IMR-90 (cell line): ENCODE results near the gene EXD1. TPM values are rescaled to one million over a fixed set of nuclear protein-coding genes. Genes with fewer than 3 reads are reported as not detected.
"Not testable (repeated sequence)": the region's sequence is repeated elsewhere in the genome, so short reads cannot be mapped to it uniquely, and the experiment has no call there.

Experiments
- ATAC-seq: fragments of 200-7000 bp; cut with Tn5 transposase; 2 replicates; pipeline ENCODE4 v1.9.1; 2020; ENCODE audit warnings: low read depth, mild to moderate bottlenecking, moderate library complexity
- BruUV-seq: library from RNA; stranded (reverse); fragments of 400-500 nt; replicated peaks from 2 replicates; lab custom pipeline; 2021; lab: Mats Ljungman, UMichigan
- CTCF ChIA-PET: fragments of 300-600 bp; formaldehyde crosslinking; extraction: SDS; loops from one replicate; lab custom pipeline; 2021; ENCODE audit warnings: antibody characterized with exemption; lab: Yijun Ruan, JAX
- POLR2A ChIA-PET: fragments of 300-600 bp; sonication (Branson Sonifier 250); formaldehyde crosslinking; loops from one replicate; lab custom pipeline; 2022; ENCODE audit warnings: antibody characterized with exemption; ENCODE audit not compliant: unreplicated experiment; lab: Charles Lee
- DNase-seq: peaks from one replicate; pipeline ENCODE4 v3.0.0; 2013
- H2AFZ ChIP-seq: replicated peaks from 2 replicates; pipeline ENCODE3; 2013; ENCODE audit warnings: low read length, mild to moderate bottlenecking; ENCODE audit not compliant: poor library complexity
- H2AK5ac ChIP-seq: 2 replicates; pipeline ENCODE4 v1.6.1; 2013; ENCODE audit warnings: low read depth, low read length, inconsistent platforms
- H2AK9ac ChIP-seq: replicated peaks from 2 replicates; pipeline ENCODE3; 2013; ENCODE audit warnings: mild to moderate bottlenecking, low read depth, low read length, moderate library complexity; ENCODE audit not compliant: poor library complexity
- H2BK120ac ChIP-seq: 2 replicates; pipeline ENCODE4 v1.6.1; 2013; ENCODE audit warnings: low read depth, low read length, inconsistent platforms
- H2BK15ac ChIP-seq: 3 replicates; pipeline ENCODE4 v1.6.1; 2013; ENCODE audit warnings: low read depth, low read length, inconsistent platforms
- H2BK20ac ChIP-seq: 2 replicates; pipeline ENCODE4 v1.6.1; 2013; ENCODE audit warnings: low read depth, mild to moderate bottlenecking, inconsistent platforms, low read length, moderate library complexity
- H2BK5ac ChIP-seq: 2 replicates; pipeline ENCODE4 v1.6.1; 2013; ENCODE audit warnings: mild to moderate bottlenecking, low read depth, low read length, inconsistent platforms; ENCODE audit not compliant: poor library complexity, severe bottlenecking
- H3K14ac ChIP-seq: replicated peaks from 2 replicates; pipeline ENCODE4 v1.6.1; 2013; ENCODE audit warnings: low read depth, low read length, inconsistent platforms
- H3K18ac ChIP-seq: 2 replicates; pipeline ENCODE4 v1.6.1; 2013; ENCODE audit warnings: low read depth, low read length, control low read depth
- H3K23ac ChIP-seq: 2 replicates; pipeline ENCODE4 v1.6.1; 2013; ENCODE audit warnings: low read depth, low read length, inconsistent platforms
- H3K27ac ChIP-seq: 2 replicates; pipeline ENCODE4 v1.5.1; 2013; ENCODE audit warnings: mild to moderate bottlenecking, control low read depth, low read length; ENCODE audit not compliant: insufficient read depth
- H3K27me3 ChIP-seq: 2 replicates; pipeline ENCODE4 v1.6.1; 2013; ENCODE audit warnings: low read length; ENCODE audit not compliant: control insufficient read depth, insufficient read depth
- H3K36me3 ChIP-seq: 2 replicates; pipeline ENCODE4 v1.6.1; 2013; ENCODE audit warnings: low read length, mixed read lengths; ENCODE audit not compliant: control insufficient read depth, insufficient read depth
- H3K4ac ChIP-seq: 2 replicates; pipeline ENCODE4 v1.6.1; 2013; ENCODE audit warnings: low read depth, low read length, inconsistent platforms
- H3K4me1 ChIP-seq: 2 replicates; pipeline ENCODE4 v1.6.1; 2013; ENCODE audit warnings: low read length, mixed read lengths; ENCODE audit not compliant: control insufficient read depth, insufficient read depth
- H3K4me2 ChIP-seq: 2 replicates; pipeline ENCODE4 v1.6.1; 2013; ENCODE audit warnings: low read depth, mild to moderate bottlenecking, control low read depth, low read length, moderate library complexity
- H3K4me3 ChIP-seq: 2 replicates; pipeline ENCODE4 v1.5.1; 2013; ENCODE audit warnings: low read depth, mild to moderate bottlenecking, control low read depth, low read length, moderate library complexity; ENCODE audit not compliant: insufficient read depth
- H3K56ac ChIP-seq: 2 replicates; pipeline ENCODE4 v1.6.1; 2013; ENCODE audit warnings: low read length, inconsistent platforms; ENCODE audit not compliant: insufficient read depth; ENCODE audit errors: extremely low read depth
- H3K79me1 ChIP-seq, 2 experiments: 2 replicates each; pipeline ENCODE4 v1.6.1; 2013; ENCODE audit warnings: low read length in 2 of 2, inconsistent platforms in 1 of 2, low read depth in 1 of 2
- H3K9ac ChIP-seq: 2 replicates; pipeline ENCODE4 v1.6.1; 2013; ENCODE audit warnings: low read depth, low read length, control low read depth
- H3K9me1 ChIP-seq: 2 replicates; pipeline ENCODE4 v1.6.1; 2013; ENCODE audit warnings: low read length, inconsistent platforms; ENCODE audit not compliant: insufficient read depth
- H3K9me3 ChIP-seq: 2 replicates; pipeline ENCODE4 v1.6.1; 2013; ENCODE audit warnings: low read length; ENCODE audit not compliant: control insufficient read depth, insufficient read depth
- H4K20me1 ChIP-seq: 2 replicates; pipeline ENCODE4 v1.6.1; 2013; ENCODE audit warnings: low read length, inconsistent platforms; ENCODE audit not compliant: insufficient read depth
- H4K5ac ChIP-seq: 2 replicates; pipeline ENCODE4 v1.6.1; 2013; ENCODE audit warnings: mild to moderate bottlenecking, low read depth, low read length, control low read depth
- H4K8ac ChIP-seq, 2 experiments: 2 replicates each; pipeline ENCODE4 v1.6.1; 2013; ENCODE audit warnings: low read depth in 2 of 2, low read length in 2 of 2, control low read depth in 1 of 2, inconsistent platforms in 1 of 2
- H4K91ac ChIP-seq: 2 replicates; pipeline ENCODE4 v1.6.1; 2013; ENCODE audit warnings: low read depth, low read length, inconsistent platforms; ENCODE audit not compliant: insufficient read depth
- MAZ ChIP-seq: IDR thresholded peaks from 2 replicates; pipeline ENCODE4 v1.6.1; 2012; ENCODE audit warnings: low read depth, mild to moderate bottlenecking, low read length, improper control_type of control experiment, moderate library complexity, borderline replicate concordance
- MXI1 ChIP-seq: IDR thresholded peaks from 2 replicates; pipeline ENCODE4 v1.6.1; 2012; ENCODE audit warnings: low read depth, mild to moderate bottlenecking, low read length, moderate library complexity, borderline replicate concordance
- RAD21 ChIP-seq: IDR thresholded peaks from 2 replicates; pipeline ENCODE4 v1.6.1; 2012; ENCODE audit warnings: low read length, improper control_type of control experiment
- USF2 ChIP-seq: fragments of 150-350 bp; IDR thresholded peaks from 2 replicates; pipeline ENCODE4 v1.6.1; 2017; ENCODE audit warnings: mild to moderate bottlenecking, antibody characterized with exemption, low read length, low read depth
- WGBS, 2 experiments: methylation state at CpG; one replicate each; pipeline versions ENCODE4 v1.1.5 to v1.1.7; 2013; ENCODE audit warnings: missing lambda C conversion rate in 2 of 2; ENCODE audit not compliant: insufficient read length in 1 of 2; ENCODE audit errors: extremely low coverage in 2 of 2; 5-methylcytosine and 5-hydroxymethylcytosine counted together
- dilution Hi-C: fragments of 300-500 bp; cut with HindIII; formaldehyde crosslinking; loops from one replicate; pipeline ENCODE4 v1.14.3; 2018; ENCODE audit warnings: low sequenced_read_pairs; ENCODE audit not compliant: unreplicated experiment
- in situ Hi-C: fragments of 300-500 bp; cut with MboI; formaldehyde crosslinking; loops from 3 replicates; pipeline ENCODE4 v1.14.3; 2019; ENCODE audit warnings: low sequenced_read_pairs, inconsistent platforms, mixed read lengths
- intact Hi-C: fragments of 100-400 bp; cut with micrococcal nuclease; formaldehyde crosslinking; loops from 2 replicates; pipeline ENCODE4 v1.10.0; 2022
- polyA plus RNA-seq, 3 experiments: library from polyadenylated mRNA; depleted of rRNA; stranded (reverse); fragments of >200 nt; gene quantifications; 2 replicates each; pipeline ENCODE4 v1.2.3, GENCODE V29; 2012; ENCODE audit warnings: low replicate concordance in 1 of 3
- total RNA-seq: library from RNA; depleted of rRNA; stranded (reverse); fragments of >200 nt; gene quantifications from 2 replicates; pipeline ENCODE4 v1.2.3, GENCODE V29; 2012
- TF ChIP-seq, protein P1 (sequence below): fragments of 150-350 bp; IDR thresholded peaks from 2 replicates; pipeline ENCODE4 v1.6.1; 2016; ENCODE audit warnings: low read depth, mild to moderate bottlenecking, low read length, moderate library complexity, borderline replicate concordance

Gene EXD1
- total and polyA plus RNA-seq, 2 of the 4 experiments (the other 2 are of a cell fraction) = not detected

DNA sequence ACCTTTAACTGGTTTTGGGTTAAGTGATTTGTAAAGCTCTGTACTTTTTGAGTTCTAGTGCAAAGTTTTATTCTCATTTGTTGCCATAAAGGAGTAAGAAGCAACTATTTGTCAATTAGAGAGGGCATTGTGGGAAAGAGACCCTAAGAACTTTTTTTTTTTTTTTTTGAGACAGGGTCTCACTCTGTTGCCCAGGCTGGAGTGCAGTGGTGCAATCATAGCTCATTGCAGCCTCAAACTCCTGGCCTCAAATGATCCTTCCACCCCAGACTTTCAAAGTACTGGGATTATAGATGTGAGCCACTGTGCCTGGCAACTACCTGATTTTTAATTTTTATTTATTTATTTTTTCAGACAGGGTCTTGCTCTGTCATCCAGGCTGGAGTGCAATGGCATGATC is 5.4 kb upstream of the EXD1 start:
- Histone ChIP-seq H2BK120ac (no peak overlapping the region), H3K27me3 (no peaks in the 10 kb centered on the region), H3K23ac (no peak overlapping the region), H3K9ac (no peak overlapping the region), H3K18ac (no peak overlapping the region), H3K56ac (no peak overlapping the region), H4K20me1 (peaks cover 24% of the 10 kb centered on the region; the same call in 1 of the 2 replicates), H4K5ac (no peak overlapping the region), H2BK20ac (no peak overlapping the region), H2AK9ac (no peak overlapping the region), H4K8ac (no peak overlapping the region), H2AFZ (no peak overlapping the region), H3K9me1 (peaks cover 13% of the 10 kb centered on the region), H2BK15ac (no peak overlapping the region), H3K79me1 (peaks cover 32 to 76% of the 10 kb centered on the region in 2 experiments), H3K14ac (no peak overlapping the region), H2BK5ac (no peak overlapping the region), H4K91ac (no peak overlapping the region), H3K4me1 (peaks cover 10% of the 10 kb centered on the region), H3K4me2 (no peak overlapping the region), H2AK5ac (no peak overlapping the region), H3K9me3 (no peaks in the 10 kb centered on the region), H3K4me3 (no peak overlapping the region), H3K4ac (no peak overlapping the region), H3K27ac (no peak overlapping the region), H3K36me3 (no peaks in the 10 kb centered on the region)
- DNase-seq = no peak
- dilution Hi-C loops = no loop called here
- TF ChIP-seq RAD21 = no peak
- no peak for TF ChIP-seq MXI1
- TF ChIP-seq MAZ = no peak
- TF ChIP-seq USF2 = no peak
- TF ChIP-seq, protein P1, sequence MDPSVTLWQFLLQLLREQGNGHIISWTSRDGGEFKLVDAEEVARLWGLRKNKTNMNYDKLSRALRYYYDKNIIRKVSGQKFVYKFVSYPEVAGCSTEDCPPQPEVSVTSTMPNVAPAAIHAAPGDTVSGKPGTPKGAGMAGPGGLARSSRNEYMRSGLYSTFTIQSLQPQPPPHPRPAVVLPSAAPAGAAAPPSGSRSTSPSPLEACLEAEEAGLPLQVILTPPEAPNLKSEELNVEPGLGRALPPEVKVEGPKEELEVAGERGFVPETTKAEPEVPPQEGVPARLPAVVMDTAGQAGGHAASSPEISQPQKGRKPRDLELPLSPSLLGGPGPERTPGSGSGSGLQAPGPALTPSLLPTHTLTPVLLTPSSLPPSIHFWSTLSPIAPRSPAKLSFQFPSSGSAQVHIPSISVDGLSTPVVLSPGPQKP = no peak
- in situ Hi-C loops = no loop called here
- BruUV-seq = no TSS peak
- ChIA-PET CTCF (interaction anchor here (0.6 kb wide), 1 partner anchor 44 kb away, joined by 8 read pairs; no protein-coding TSS in a partner anchor), POLR2A (no interaction called here)
- intact Hi-C loops = loop anchor here (10.0 kb wide), 1 partner anchor 179 kb away; the partner anchor contains the start of gene RTF1
- ATAC-seq = no peak

DNA sequence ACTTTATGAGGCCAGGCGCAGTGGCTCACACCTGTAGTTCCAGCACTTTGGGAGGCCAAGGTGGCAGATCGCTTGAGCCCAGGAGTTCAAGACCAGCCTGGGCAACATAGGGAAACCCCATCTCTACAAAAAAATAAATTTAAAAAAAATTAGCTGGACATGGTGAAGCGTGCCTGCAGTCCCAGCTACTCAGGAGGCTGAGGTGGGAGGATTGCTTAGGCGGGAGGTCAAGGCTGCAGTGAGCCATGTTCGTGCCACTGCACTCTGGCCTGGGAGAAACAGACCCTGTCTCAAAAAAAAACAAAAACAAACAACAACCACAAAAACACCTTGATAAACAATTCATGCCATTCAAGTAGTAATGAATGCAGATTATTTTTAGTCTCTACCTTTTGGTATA is 4.7 kb upstream of the EXD1 start:
- H2AFZ ChIP-seq, H2BK120ac ChIP-seq, H3K23ac ChIP-seq, H3K4me3 ChIP-seq, ATAC-seq, H3K4me1 ChIP-seq, H2BK5ac ChIP-seq, H2BK15ac ChIP-seq, H3K9me3 ChIP-seq, H3K36me3 ChIP-seq, H4K91ac ChIP-seq, BruUV-seq, H3K27me3 ChIP-seq, H4K5ac ChIP-seq, in situ Hi-C loops, H3K9ac ChIP-seq, H3K4ac ChIP-seq, H4K8ac ChIP-seq, dilution Hi-C loops, H3K18ac ChIP-seq, H2AK5ac ChIP-seq, POLR2A ChIA-PET, H3K14ac ChIP-seq, H3K4me2 ChIP-seq, H3K27ac ChIP-seq, H2BK20ac ChIP-seq, H3K56ac ChIP-seq, DNase-seq, H2AK9ac ChIP-seq: not testable (repeated sequence)
- H3K79me1 ChIP-seq = peaks cover 32 to 75% of the 10 kb centered on the region in 2 experiments
- CTCF ChIA-PET = interaction anchor here (0.6 kb wide), 2 partner anchors 31 to 44 kb away, joined by 3 to 8 read pairs; no protein-coding TSS in a partner anchor
- H3K9me1 ChIP-seq = peaks cover 13% of the 10 kb centered on the region
- H4K20me1 ChIP-seq = peaks cover 24% of the 10 kb centered on the region; the same call in 1 of the 2 replicates
- WGBS, 2 experiments = no CpG with 5 or more reads among the region's 5 CpGs
- intact Hi-C loops = loop anchor here (10.0 kb wide), 1 partner anchor 180 kb away; the partner anchor contains the start of gene RTF1
